GM18517 (cell line): ENCODE results near the gene COL1A1.
A peak's percentile ranks its signal among the peaks of the same experiment; 100 is the strongest.

Source experiments
- ATAC-seq: cut with Tn5 transposase; IDR thresholded peaks from one replicate; pipeline ENCODE4 v1.9.1; 2021; ENCODE audit warnings: mild to moderate bottlenecking, moderate library complexity; ENCODE audit not compliant: unreplicated experiment

Gene COL1A1

GRCh38 chr17:50213026-50214022 is 11.9 kb upstream of the COL1A1 start:
- ATAC-seq, result peak; percentile 82

GRCh38 chr17:50212121-50212843 is 10.9 kb upstream of the COL1A1 start:
- no peak for ATAC-seq

DNA sequence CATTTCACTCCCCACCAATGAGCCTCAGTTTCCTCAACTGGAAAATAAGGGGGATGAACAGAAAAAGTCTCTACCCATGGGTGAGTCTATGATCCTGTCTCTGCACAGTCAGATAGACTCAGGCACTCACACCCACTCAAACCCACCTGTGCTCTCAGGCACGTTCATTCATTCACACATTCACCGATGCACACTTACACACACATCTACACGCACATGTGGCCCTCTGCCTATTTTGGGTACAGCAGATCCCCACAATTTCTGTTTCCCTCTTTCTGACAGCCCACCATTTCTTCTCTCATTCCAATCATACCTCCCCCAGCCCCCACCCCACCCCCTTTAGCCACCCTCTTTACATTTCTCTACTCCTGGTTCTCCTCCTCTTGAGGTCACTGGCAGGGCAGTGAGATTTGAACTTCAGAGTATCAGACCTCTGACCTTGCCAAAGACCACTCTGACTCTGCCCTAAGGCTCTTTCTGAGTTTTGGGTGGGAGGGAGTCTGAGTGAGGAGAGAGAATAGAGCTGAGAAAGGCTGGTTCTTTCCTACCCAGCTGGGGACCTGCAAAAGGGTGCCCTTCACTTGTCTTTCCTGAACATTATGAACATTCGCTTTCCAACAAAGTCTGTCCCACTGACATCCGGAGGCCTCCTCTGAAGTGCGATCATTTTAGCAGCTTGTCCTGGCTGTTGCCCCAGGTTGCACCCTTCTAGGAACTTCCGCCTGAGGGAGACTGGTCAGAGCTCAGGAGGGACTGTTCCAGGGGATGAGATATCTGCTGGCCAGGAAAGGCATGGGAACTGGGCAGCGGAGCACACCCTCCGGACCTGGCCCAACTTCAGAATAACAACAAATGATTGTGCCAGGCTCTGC is 10.1 kb upstream of the COL1A1 start:
- no peak for ATAC-seq

DNA sequence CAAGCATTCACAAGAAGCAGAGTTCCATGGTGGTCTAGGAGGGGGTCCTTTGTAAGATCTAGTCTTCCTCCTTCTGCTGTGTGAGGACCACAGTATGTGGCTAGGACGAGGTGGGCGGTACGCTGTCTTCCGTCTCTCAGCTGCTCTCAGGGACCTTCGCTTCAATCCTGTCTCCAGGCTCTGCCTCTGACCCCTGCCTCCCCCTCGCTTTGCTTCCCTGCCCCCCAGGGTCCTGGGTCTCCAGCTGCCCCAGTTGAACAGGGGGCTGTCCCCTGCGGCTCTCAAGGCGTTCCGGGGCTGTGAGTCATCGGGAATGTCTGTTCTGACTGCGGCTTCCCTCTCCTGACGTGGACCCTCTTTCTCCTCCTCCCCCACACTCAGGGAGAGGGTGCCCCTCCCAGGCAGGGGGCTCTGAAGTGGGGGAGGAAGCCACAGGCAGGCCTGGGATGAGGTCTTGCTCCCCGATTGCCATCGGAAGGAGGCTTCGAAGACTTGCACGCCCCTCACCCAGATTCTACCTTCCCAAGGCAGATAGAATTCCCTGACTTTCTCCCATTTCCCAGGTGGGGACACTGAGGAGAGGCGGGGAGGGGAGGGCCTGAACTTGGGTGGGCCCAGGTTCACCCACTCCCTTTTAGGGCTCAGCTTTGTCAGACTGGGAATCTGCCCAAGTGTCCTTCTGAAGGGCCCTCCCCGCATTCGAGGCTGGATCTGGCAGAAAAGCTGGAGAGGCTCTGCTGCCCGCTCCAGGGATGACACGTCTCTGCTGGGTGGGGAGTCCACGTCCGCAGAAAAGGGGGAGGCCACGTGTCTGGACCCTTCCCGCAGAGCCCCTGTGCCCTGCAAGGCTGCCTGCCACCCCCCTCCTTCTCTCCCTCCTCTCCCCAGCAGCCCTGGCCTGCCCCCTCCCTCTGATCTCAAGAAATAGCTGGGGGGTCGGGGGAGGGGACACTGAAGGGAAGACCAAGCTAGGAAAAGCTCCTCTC is 9.1 kb upstream of the COL1A1 start:
- no peak for ATAC-seq

DNA sequence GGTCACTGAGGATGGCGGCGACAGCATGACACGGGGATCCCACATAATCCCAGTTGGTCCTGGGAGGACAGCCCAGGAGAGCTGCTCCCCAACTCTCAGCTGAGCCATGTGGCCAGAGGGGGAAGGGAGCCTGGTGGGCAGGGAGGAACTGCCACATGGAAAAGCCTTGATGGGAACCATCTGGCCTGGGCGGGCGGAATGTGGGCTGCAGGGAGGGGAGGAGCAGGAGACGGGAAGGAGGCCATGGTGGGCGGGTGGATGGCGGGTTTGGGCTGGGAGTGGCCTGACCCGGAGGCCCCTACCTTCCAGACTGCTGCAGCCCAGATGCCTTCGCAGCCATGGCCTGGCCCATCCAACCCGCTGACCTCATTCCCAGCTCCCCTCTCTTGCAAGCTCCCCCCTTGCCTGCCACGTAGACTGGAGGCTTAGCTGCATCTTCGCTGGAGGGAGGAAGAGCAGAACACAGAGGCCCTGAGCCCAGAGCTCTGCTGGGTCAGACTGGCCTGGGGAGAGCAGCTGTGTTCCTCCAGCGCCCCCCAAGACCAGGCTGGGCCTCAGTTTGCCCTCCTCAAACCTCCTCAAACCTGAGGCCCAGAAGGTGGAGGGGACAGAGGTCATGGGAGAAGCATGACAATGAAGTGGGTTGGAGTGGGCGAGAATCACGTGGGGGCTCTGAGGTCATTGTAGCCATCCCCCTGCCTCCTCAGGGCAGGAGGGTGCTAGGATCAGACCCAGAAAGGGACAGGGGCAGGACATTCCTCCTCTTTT is 8.2 kb upstream of the COL1A1 start:
- ATAC-seq, result no peak

GRCh38 chr17:50209133-50209471 is 7.7 kb upstream of the COL1A1 start:
- ATAC-seq, result no peak

GRCh38 chr17:50208611-50209061 is 7.2 kb upstream of the COL1A1 start:
- no peak for ATAC-seq

DNA sequence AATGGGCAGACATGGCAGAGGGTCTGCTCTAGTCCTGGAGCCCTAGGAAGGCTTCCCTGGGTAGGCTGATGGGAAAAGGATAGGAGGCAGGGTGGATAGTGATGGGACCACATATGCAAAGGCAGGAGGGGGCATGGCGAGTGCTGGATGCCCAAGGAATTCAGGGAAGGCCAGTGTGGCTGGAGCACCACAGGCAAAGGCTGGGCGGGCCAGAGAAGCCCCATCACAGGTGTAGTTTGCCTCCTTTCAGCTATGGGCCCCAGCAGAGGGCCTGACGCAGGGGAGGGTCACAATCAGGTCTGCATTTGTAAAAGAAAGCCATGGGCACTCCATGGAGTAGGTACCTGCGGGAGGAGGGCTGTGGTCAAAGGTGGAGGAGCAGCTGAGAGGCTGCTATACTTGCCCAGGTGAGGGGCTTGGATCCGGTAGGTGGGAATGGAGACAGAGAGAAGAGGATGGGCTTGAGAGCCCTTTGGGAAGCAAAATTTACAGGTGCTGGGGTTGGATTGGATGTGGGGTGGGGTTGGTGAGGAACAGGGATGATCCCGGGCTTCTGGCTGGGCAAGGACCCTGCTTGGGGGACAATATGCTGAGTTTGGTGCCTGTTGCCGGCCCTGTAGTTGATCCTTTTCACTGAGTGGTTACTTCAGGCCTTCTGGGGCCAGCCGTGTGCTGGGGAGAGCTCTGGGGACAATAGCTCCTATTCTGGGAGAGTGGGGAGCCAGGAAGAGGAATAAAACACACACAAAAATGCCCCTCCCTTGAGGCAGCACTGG is 6.5 kb upstream of the COL1A1 start:
- no peak for ATAC-seq

- no peak for ATAC-seq
Observed at GRCh38 chr17:50207315-50207714, 5.9 kb upstream of the COL1A1 start.

GRCh38 chr17:50206604-50207293 is 5.3 kb upstream of the COL1A1 start:
- ATAC-seq, result no peak

GRCh38 chr17:50205963-50206505 is 4.6 kb upstream of the COL1A1 start:
- no peak for ATAC-seq

DNA sequence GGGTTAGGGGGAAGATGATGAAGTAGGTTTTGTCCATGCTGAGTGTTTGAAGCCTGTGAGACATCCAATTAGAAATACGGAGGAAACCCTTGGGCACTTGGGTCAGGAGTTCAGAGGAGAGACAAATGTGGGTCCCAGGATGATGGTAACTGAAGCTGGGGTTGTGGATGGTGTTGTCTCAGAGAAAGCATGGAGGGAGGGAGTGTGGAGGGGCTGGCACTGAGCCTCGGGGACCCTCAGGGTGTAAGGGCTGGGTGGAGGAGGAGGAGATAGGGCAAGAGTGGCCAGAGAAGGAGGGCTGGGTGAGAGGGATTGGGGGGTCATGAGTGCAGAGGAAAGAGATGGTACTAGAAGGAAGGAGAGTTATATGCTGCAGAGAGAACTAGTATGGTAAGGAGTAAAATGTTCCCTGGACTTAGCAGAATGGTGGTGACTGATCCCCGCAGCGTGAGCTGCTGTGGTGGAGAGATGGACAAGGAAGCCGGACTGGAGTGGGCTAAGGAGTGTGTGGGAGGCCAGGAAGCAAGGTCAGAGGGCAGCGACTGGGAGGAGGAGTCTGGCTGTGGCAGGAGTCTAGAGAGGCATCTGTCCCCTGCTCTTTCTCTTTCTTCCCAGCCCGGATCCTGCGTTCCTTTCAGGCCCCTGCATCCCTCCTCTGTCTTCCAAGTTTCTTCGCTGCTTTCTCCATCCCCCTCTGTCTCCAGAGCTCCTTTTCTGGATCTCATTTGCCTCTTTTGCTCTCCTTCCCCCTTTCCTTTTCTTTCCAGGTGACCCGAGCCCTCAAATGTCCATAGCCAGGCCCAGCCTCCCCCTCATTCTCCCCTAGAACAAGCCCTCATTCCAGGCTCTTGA is 3.9 kb upstream of the COL1A1 start:
- no peak for ATAC-seq

DNA sequence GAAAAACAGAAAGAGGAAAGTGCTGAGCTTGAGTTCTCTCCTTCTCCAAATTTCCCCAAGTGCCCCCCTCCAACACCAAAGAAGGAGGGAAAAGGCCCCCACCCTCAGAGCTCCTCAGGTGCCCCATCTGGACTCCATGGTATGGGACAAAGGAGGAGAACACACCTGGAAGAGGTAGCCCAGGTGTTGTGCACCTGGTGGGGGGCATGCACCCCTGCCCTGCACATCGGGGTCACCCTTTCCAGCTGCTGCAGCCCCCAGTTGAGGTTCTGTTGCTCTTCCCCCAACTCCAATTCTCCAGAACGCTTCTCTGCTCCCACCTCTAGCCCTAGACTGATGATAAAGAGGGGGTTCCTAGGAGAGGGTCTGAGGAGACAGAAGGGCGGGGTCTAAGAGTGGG is 3.0 kb upstream of the COL1A1 start:
- no peak for ATAC-seq

GRCh38 chr17:50203604-50204345 is 2.3 kb upstream of the COL1A1 start:
- ATAC-seq, result no peak

- ATAC-seq, result no peak
Observed at GRCh38 chr17:50203086-50203485, 1.7 kb upstream of the COL1A1 start.
